ENCODE results near the gene SLC25A1.

- TF ChIP-seq POLR2AphosphoS5 (IDR thresholded peaks at IDR 0.05; ENCODE audit: low read depth, low read length) (no peak), POLR2A (IDR thresholded peaks at IDR 0.05; ENCODE audit: low read depth, low read length) (no peak), SPI1 (IDR thresholded peaks at IDR 0.05; ENCODE audit: low read depth, low read length) (no peak)
Measured at GRCh38 chr22:19223110-19223509, 44.6 kb upstream of the SLC25A1 start.
